ENCODE data around the gene FARS2.

GRCh38 chr6:5541751-5542432 is 280.6 kb downstream of the FARS2 start:
- TF ChIP-seq EP300 (IDR thresholded peaks at IDR 0.05; ENCODE audit: borderline replicate concordance in 1 of 2, low read depth in 1 of 2, low read length in 1 of 2) (no peak), ELF1 (IDR thresholded peaks at IDR 0.05) (no peak), CTCF (IDR thresholded peaks at IDR 0.05) (no peak), YY1 (IDR thresholded peaks at IDR 0.05; ENCODE audit: low read depth) (no peak), CHD2 (IDR thresholded peaks at IDR 0.05; ENCODE audit: low read length, partially characterized antibody) (no peak), SIN3A (IDR thresholded peaks at IDR 0.05; ENCODE audit: borderline replicate concordance, low read depth, low read length) (no peak), FOXM1 (IDR thresholded peaks at IDR 0.05; ENCODE audit: low read depth) (no peak)
